Lower lobe of right lung (tissue), 2 donors: ENCODE data around the gene MCM9. TPM values are rescaled to one million over a fixed set of nuclear protein-coding genes. Genes with fewer than 3 reads are reported as not detected.

ENCODE experiments used
- ATAC-seq, 2 donors: fragments of 200-7000 bp; cut with Tn5 transposase; one replicate each; pipeline ENCODE4 v1.9.1; 2020 to 2022; ENCODE audit warnings: mild to moderate bottlenecking in 2 of 2, moderate library complexity in 2 of 2
- DNase-seq: peaks from one replicate; pipeline ENCODE4 v3.0.0-alpha.2; 2020
- H3K27ac ChIP-seq: fragments of 200-600 bp; one replicate; pipeline ENCODE4 v1.8.0; 2022
- H3K27me3 ChIP-seq: fragments of 200-600 bp; one replicate; pipeline ENCODE4 v1.8.0; 2022; ENCODE audit warnings: low read depth
- H3K36me3 ChIP-seq: fragments of 200-600 bp; one replicate; pipeline ENCODE4 v1.8.0; 2022; ENCODE audit warnings: mild to moderate bottlenecking
- H3K4me1 ChIP-seq: fragments of 200-600 bp; one replicate; pipeline ENCODE4 v1.8.0; 2022
- H3K4me3 ChIP-seq: fragments of 200-600 bp; one replicate; pipeline ENCODE4 v1.8.0; 2022; ENCODE audit warnings: mild to moderate bottlenecking
- H3K9me3 ChIP-seq: fragments of 200-600 bp; one replicate; pipeline ENCODE4 v1.8.0; 2022
- intact Hi-C: fragments of 100-400 bp; cut with DNase I; formaldehyde crosslinking; loops from one replicate; pipeline ENCODE4 v1.11.0; 2022
- total RNA-seq: library from RNA; stranded (reverse); fragmentation: NEBNext Ultra II Directional; extraction: Animal tissue kit (Norgen Biotek cat#: 25700); gene quantifications from one replicate; pipeline ENCODE4 v1.2.1, GENCODE V29; 2021
- TF ChIP-seq, protein P1 (sequence below): fragments of 200-600 bp; IDR thresholded peaks from one replicate; pipeline ENCODE4 v1.8.0; 2022; ENCODE audit warnings: antibody characterized with exemption, mild to moderate bottlenecking
- donor health status: DM: no; HTN: yes; CAD: no; lungs with severe emphysema.

The MCM9 gene
- total RNA-seq, 1 donor from 2014 or later: 23.6 TPM

DNA sequence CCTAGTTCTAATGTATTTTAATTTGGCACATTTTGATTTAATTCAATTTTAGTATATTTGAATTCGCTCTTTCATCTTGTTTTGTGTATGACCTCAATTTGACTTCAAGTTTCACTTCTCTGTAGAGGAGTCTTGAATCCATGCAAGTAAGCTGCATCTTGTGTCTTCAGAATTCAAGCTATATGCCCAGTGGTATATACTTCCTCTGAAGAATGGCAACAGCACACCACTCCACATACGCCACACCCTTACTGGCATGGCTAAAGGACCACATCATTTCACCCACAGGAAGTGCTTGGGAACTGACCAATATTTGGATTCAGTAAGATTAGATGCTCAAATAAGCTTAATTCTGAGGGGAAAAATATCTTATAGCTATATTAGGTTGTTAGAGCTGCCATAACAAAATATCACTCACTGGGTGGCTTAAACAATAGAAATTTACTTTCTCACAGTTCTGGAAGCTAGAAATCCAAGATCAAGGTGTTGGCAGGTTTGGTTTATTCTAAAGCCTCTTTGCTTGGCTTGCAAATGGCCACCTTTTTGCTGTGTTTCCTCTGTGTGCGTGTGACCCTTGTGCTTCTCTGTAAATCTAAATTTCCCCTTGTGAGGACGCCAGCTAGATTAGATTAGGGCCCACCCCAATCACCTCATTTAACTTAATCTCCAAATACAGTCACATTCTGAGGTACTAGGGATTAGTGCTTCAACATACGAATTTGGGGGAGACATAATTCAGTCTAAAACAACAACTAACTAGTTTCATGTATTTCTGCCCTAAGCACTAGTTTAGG is 43.8 kb downstream of the MCM9 start:
- H3K27ac ChIP-seq: peak overlapping the region; percentile 22
- no peak for ATAC-seq

DNA sequence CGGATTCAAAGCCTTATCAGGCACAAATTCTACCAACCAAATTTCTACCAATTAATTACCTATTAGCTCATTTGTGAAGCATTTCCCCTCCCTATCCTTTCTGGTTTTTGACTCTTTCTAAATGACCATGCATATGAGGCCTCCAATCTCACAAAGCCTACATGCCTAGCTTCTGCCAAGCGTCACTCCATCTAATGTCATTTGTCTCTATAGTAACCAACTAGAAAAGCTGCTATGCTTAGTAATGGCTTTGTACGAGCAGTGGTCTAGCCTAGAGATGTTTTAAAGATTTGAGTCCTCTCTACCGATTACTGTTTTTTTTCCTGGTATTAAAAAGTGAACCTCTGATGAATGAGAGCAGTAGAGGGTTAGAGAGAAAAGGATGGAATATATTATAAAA is 45.8 kb downstream of the MCM9 start:
- Histone ChIP-seq H3K4me3 (no peak overlapping the region), H3K27me3 (no peaks in the 10 kb centered on the region), H3K4me1 (peaks cover 22% of the 10 kb centered on the region), H3K27ac (no peak overlapping the region), H3K9me3 (no peaks in the 10 kb centered on the region), H3K36me3 (no peaks in the 10 kb centered on the region)
- TF ChIP-seq, protein P1, sequence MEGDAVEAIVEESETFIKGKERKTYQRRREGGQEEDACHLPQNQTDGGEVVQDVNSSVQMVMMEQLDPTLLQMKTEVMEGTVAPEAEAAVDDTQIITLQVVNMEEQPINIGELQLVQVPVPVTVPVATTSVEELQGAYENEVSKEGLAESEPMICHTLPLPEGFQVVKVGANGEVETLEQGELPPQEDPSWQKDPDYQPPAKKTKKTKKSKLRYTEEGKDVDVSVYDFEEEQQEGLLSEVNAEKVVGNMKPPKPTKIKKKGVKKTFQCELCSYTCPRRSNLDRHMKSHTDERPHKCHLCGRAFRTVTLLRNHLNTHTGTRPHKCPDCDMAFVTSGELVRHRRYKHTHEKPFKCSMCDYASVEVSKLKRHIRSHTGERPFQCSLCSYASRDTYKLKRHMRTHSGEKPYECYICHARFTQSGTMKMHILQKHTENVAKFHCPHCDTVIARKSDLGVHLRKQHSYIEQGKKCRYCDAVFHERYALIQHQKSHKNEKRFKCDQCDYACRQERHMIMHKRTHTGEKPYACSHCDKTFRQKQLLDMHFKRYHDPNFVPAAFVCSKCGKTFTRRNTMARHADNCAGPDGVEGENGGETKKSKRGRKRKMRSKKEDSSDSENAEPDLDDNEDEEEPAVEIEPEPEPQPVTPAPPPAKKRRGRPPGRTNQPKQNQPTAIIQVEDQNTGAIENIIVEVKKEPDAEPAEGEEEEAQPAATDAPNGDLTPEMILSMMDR: no peak
- no peak for ATAC-seq
- intact Hi-C loops: no loop called here
- no peak for DNase-seq

More for the DNA sequence above, 43.8 kb downstream of the MCM9 start:
- Histone ChIP-seq H3K4me1 (peaks cover 30% of the 10 kb centered on the region), H3K27me3 (no peaks in the 10 kb centered on the region), H3K36me3 (no peaks in the 10 kb centered on the region), H3K4me3 (no peak overlapping the region), H3K9me3 (no peaks in the 10 kb centered on the region)
- TF ChIP-seq, protein P1: no peak
- DNase-seq: no peak
- intact Hi-C loops: no loop called here

DNA sequence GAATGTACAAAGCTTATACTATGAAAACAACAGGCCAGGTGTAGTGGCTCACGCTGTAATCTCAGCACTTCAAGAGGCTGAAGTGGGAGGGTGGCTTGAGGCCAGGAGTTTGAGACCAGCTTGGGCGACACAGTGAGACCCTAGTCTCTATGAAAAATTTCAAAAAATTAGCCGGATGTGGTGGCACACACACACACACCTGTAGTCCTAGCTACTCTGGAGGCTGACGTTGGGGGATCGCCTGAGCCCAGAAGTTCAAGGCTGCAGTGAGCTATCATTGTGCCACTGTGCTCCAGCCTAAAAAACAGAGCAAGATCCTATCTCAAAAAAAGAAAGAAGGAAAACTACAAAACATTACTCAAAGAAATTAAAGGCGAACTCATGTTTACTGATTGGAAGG is 48.3 kb downstream of the MCM9 start:
- TF ChIP-seq, protein P1: no peak
- Histone ChIP-seq H3K27ac (no peak overlapping the region), H3K4me3 (no peak overlapping the region), H3K27me3 (no peaks in the 10 kb centered on the region), H3K4me1 (peaks cover 14% of the 10 kb centered on the region), H3K36me3 (no peaks in the 10 kb centered on the region), H3K9me3 (no peaks in the 10 kb centered on the region)
- DNase-seq (no peak), ATAC-seq (no peak)
- intact Hi-C loops: no loop called here

DNA sequence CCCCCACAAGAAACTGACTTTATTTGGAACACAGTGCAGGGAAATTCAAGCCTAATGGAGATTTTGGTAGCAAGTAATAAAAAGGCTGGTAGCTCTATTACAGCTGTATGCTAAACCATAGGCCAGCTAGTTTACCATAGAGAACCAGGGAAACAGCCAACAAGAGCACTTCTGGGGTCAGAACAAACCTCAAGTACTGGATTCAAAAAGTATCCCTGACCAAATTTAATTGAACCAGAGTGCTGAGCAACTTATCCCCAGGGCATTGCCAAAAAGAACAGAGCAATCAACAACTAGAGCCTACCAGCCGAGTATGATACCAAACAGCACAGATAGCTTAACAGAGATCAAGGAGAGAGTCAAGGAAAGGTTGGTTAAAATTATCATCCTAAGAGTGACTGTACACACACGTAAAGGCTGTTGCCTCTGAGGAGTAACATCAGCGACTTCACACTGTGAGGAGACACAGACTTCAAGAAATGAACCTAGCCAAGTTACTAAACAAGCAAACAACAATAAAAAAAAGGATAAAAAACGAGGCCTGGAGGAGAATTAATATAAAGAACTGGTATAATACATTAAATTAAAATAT is 52.5 kb downstream of the MCM9 start:
- H3K4me1 ChIP-seq: peaks cover 21% of the 10 kb centered on the region
- no peaks in the 10 kb centered on the region for H3K9me3 ChIP-seq
- no peaks in the 10 kb centered on the region for H3K36me3 ChIP-seq
- intact Hi-C loops: no loop called here
- H3K27me3 ChIP-seq: no peaks in the 10 kb centered on the region
- DNase-seq (no peak), ATAC-seq (no peak)
- no peak overlapping the region for H3K4me3 ChIP-seq
- TF ChIP-seq, protein P1: no peak
- H3K27ac ChIP-seq: no peak overlapping the region

DNA sequence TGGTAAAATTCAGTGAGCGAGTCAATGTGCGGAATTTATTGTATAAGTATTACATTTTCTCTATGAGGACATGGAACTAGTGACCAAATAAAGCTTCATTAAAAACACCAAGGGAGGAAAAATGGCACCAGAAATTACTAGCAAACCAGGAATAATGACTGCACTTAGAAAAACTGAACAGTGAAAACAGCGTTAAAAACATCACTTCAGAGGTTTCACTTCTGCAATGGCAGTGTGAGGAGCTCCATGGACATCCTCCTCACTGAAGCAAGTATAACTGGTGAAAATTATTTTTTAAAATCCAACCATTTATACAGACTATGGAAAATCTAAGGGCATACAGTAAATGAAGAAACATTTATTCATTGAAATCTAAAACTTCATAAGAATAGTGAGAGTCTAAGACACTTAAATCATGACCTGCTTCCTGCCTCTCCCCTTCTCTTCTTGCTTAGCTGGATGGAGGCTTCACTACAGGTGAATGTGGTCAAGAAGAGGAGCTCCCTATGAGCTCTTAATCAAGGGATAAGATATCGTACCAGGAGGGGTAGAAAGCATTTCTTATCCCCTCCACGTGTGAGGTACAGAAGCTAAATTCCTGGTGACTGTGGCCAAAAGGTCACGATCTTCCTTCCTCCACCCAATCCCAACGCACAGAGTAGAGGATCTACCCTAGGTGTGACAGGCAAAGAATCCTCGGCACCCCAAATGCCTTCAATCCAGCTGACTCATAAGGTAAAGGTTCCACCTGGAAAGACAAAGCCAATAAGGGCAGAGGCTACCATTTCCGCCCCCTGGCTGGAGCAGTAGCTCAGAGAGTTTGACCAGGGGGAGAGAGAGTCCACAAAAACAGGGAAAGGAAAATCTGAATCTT is 53.3 kb downstream of the MCM9 start:
- H3K9me3 ChIP-seq: no peaks in the 10 kb centered on the region

More for the DNA sequence above, 53.3 kb downstream of the MCM9 start:
- no peak for DNase-seq
- ATAC-seq: no peak
- intact Hi-C loops: no loop called here
- H3K36me3 ChIP-seq: no peaks in the 10 kb centered on the region
- TF ChIP-seq, protein P1: no peak
- H3K27ac ChIP-seq: peak overlapping the region; percentile 27
- peaks cover 21% of the 10 kb centered on the region for H3K4me1 ChIP-seq
- H3K27me3 ChIP-seq: no peaks in the 10 kb centered on the region
- no peak overlapping the region for H3K4me3 ChIP-seq
